Epithelial cell of esophagus (primary cell): ENCODE measurements around the gene SOX5.

Experiments
- DNase-seq: peaks from one replicate; pipeline ENCODE4 v3.0.0; 2010; ENCODE audit warnings: low read depth
- H3K4me3 ChIP-seq: 2 replicates; pipeline ENCODE4 v1.5.1; 2011; ENCODE audit warnings: mild to moderate bottlenecking, low read length, control low read depth
- TF ChIP-seq, protein P1 (sequence below): IDR thresholded peaks from 2 replicates; pipeline ENCODE4 v1.5.1; 2011; ENCODE audit warnings: low read depth, mild to moderate bottlenecking, low read length, control low read depth, inconsistent platforms; ENCODE audit not compliant: insufficient read depth; ENCODE audit errors: missing control alignments

SOX5 gene

DNA sequence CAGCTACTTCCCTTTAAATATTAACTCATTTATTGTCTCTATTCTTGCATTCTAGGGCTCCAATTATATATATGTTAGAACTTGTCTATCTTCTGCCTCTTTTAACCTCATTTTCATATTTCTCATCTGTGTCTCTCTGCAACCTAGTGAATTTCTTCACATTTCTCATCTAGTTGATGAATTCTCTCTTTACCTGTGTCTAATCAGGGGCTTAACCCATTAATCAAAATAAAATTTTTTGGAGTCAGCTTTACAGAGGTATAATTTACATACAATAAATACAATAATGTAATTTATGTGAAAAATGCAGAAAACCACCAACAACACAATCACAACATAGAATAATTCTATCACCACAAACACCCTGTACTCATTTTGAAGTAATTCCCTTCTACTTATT is 255.2 kb downstream of the SOX5 start:
- no peak overlapping the region for H3K4me3 ChIP-seq
- no peak for DNase-seq
- TF ChIP-seq, protein P1, sequence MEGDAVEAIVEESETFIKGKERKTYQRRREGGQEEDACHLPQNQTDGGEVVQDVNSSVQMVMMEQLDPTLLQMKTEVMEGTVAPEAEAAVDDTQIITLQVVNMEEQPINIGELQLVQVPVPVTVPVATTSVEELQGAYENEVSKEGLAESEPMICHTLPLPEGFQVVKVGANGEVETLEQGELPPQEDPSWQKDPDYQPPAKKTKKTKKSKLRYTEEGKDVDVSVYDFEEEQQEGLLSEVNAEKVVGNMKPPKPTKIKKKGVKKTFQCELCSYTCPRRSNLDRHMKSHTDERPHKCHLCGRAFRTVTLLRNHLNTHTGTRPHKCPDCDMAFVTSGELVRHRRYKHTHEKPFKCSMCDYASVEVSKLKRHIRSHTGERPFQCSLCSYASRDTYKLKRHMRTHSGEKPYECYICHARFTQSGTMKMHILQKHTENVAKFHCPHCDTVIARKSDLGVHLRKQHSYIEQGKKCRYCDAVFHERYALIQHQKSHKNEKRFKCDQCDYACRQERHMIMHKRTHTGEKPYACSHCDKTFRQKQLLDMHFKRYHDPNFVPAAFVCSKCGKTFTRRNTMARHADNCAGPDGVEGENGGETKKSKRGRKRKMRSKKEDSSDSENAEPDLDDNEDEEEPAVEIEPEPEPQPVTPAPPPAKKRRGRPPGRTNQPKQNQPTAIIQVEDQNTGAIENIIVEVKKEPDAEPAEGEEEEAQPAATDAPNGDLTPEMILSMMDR = no peak

DNA sequence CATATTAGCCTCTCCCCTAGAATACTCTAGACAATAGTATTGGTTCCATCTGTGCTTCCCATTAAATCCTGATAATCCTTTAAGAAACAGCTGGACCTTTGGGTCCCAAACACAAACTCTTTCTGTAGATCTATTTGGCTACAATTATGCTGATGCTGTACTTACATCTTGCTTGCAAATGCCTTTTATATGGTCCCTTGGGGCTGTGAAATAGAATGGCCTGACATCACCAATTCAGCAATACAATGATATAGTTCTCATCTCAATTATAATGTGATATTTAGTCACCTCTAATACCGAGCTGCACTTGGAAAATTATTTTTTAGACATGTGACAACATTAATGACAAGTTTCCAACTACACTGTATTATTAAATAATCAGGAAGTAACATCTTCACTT is 261.5 kb downstream of the SOX5 start:
- TF ChIP-seq, protein P1 = no peak
- no peak overlapping the region for H3K4me3 ChIP-seq
- no peak for DNase-seq

DNA sequence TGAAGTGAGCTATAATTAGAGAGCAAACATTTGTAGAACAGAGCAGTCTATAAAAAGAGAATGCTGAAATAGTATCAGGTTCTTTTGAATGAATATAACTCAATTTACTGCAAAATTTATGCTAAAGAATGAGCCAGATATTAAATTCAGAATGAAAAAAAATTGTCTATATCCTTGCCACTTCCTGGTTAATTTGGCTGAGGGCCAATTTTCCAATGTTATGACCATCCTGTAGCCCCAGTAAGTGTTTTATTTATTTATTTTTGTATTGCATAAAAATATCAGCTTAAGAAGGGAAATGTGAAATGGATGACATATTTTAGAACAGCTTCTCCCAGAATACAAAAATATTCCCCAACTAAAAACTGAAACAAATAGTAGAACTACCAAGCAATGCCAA is 263.4 kb downstream of the SOX5 start:
- no peak overlapping the region for H3K4me3 ChIP-seq
- peak; percentile 2 for DNase-seq
- TF ChIP-seq, protein P1 = no peak

DNA sequence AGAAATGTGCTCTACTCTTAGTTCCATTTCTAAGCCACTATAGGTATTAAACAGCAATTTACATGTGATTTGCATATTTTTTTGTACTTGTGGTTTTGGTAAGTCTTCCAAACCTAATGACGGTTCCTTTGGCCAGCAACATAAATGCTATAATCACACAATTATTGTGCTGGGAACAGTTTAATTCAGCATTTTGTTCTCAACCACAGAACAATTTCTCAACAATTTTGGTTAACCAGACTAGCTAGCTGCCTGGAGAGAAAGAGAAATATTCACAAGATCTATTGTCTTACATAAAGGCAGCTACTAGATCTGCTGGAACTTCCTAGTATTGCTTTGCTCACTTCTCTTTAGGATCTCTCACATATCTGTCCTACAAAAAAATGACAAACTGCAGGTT is 265.3 kb downstream of the SOX5 start:
- TF ChIP-seq, protein P1 = no peak
- no peak overlapping the region for H3K4me3 ChIP-seq
- DNase-seq = no peak

DNA sequence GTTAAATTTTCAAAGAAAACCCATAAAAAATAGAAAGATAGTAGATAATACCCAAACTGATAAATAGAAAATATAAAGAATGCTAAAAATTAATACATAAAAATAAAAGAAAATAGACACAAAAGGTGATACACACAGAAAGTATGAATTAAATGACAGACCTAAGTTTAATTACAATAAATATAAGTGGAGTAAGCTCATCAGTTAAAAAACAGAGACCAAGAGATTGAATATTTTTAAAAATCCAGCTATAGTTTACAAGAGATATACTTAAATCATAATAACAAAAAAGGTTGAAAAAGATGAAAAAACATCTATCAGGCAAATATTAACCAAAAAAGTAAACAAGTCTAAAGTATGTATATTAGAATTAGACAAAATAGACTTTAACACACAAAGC is 268.2 kb downstream of the SOX5 start:
- DNase-seq = no peak
- no peak overlapping the region for H3K4me3 ChIP-seq
- TF ChIP-seq, protein P1 = no peak

DNA sequence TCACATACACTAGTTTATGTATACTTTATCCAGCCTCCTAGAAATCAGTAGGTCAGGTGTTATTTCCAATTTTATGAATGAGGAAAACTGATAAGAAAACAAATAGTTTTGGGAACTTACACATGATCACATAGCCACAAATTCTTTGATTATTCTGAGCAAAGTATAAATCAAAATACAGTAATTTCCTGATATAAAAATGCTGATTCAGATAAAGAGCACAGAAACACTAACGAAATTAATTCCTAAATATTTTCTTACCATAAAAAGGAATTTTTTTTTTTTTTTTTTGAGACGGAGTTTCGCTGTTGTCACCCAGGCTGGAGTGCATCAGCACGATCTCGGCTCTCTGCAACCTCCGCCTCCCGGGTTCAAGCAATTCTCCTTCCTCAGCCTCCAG is 275.4 kb downstream of the SOX5 start:
- no peak overlapping the region for H3K4me3 ChIP-seq
- TF ChIP-seq, protein P1 = no peak
- no peak for DNase-seq

DNA sequence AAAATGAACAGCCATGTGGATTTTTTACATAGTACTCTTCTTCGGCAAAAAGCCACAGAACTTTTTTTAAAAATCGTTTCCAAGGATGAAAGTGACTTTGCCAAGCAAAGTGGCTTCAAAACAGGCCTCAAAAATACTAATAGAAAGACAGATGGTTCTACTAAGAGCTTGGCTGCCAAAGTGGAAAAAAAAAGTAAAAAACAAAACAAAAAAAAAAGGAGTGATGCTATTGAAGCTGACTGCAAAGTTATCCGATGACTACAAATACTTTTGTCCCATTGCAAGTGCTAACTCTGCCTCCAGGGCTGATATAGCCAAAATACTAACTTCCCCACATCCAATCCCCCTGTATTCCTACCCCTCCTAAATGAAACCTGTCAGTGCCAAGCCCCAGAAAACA is 277.6 kb downstream of the SOX5 start:
- TF ChIP-seq, protein P1 = no peak
- DNase-seq = no peak
- no peak overlapping the region for H3K4me3 ChIP-seq
